K562 (cell line): ENCODE results near the gene SPAG16. TPM values are rescaled to one million over a fixed set of nuclear protein-coding genes. Genes with fewer than 3 reads are reported as not detected.

Experiments used
- ATAC-seq: fragments of 200-7000 bp; cut with Tn5 transposase; 3 replicates; pipeline ENCODE4 v1.9.1; 2020; ENCODE audit warnings: moderate library complexity
- BruUV-seq: library from RNA; stranded (reverse); fragments of 400-500 nt; replicated peaks from 2 replicates; lab custom pipeline; 2021; lab: Mats Ljungman, UMichigan
- CTCF ChIA-PET: fragments of 300-600 bp; formaldehyde crosslinking; extraction: SDS; loops from one replicate; lab custom pipeline; 2021; ENCODE audit warnings: low intra/inter-chr PET ratio; lab: Yijun Ruan, JAX
- POLR2A ChIA-PET: fragments of 300-600, 350-650 bp; sonication (Branson Sonifier 250); formaldehyde crosslinking; extraction: SDS; loops from one replicate; lab custom pipeline; 2021; ENCODE audit warnings: antibody characterized with exemption, inconsistent platforms; lab: Yijun Ruan, JAX
- DNase-seq, 4 experiments: peaks; one replicate each; pipeline versions ENCODE4 v3.0.0 to v3.0.0-alpha.2; 2011 to 2018; ENCODE audit warnings: low spot score in 3 of 4, mixed read lengths in 3 of 4; ENCODE audit errors: extremely low read depth in 1 of 4
- FAIRE-seq: peaks from 2 replicates; lab custom pipeline; 2011; peaks lifted over from hg19 to GRCh38; lab: Jason Lieb, UNC
- H2AFZ ChIP-seq: 2 replicates; pipeline ENCODE4 v1.6.0; 2011; ENCODE audit warnings: low read depth, low read length, control low read depth, inconsistent platforms
- H3K27ac ChIP-seq: fragments of 200-600 bp; 3 replicates; pipeline ENCODE4 v1.8.0; 2011; ENCODE audit warnings: low read depth, mild to moderate bottlenecking, control low read depth, inconsistent platforms, low read length, moderate library complexity, mixed read lengths; ENCODE audit errors: extremely low read depth
- H3K27me3 ChIP-seq, 2 experiments: fragments of 300-600 bp in 1 of 2; 2 replicates in 1 of 2; 3 replicates in 1 of 2; pipeline versions ENCODE4 v1.6.0 to v1.8.0; 2011; ENCODE audit warnings: inconsistent platforms in 2 of 2, low read length in 2 of 2, mild to moderate bottlenecking in 1 of 2, mixed read lengths in 1 of 2, moderate library complexity in 1 of 2; ENCODE audit not compliant: control insufficient read depth in 2 of 2, insufficient read depth in 2 of 2
- H3K36me3 ChIP-seq: fragments of 300-600 bp; 3 replicates; pipeline ENCODE4 v1.8.0; 2011; ENCODE audit warnings: mild to moderate bottlenecking, low read length, inconsistent platforms; ENCODE audit not compliant: control insufficient read depth, insufficient read depth
- H3K4me1 ChIP-seq, 2 experiments: fragments of 200-600 bp in 1 of 2; replicated peaks in 1 of 2; 2 replicates in 1 of 2; 3 replicates in 1 of 2; pipeline versions ENCODE4 v1.5.1 to v1.8.0; 2011; ENCODE audit warnings: inconsistent platforms in 2 of 2, low read length in 2 of 2, mild to moderate bottlenecking in 1 of 2, mixed read lengths in 1 of 2, moderate library complexity in 1 of 2; ENCODE audit not compliant: control insufficient read depth in 2 of 2, insufficient read depth in 2 of 2
- H3K4me2 ChIP-seq: 2 replicates; pipeline ENCODE4 v1.6.1; 2011; ENCODE audit warnings: low read length, control low read depth, inconsistent platforms, mixed read lengths; ENCODE audit not compliant: insufficient read depth
- H3K4me3 ChIP-seq: fragments of 200-600 bp; sonication (generic), shearing (Covaris generic); 2 replicates; pipeline ENCODE4 v1.5.1; 2016; ENCODE audit warnings: control low read depth, inconsistent platforms
- H3K79me2 ChIP-seq: fragments of 200-600 bp; 3 replicates; pipeline ENCODE4 v1.8.0; 2011; ENCODE audit warnings: low read length, inconsistent platforms; ENCODE audit not compliant: control insufficient read depth, insufficient read depth
- H3K9ac ChIP-seq, 2 experiments: 2 replicates each; pipeline versions ENCODE4 v1.6.0 to v1.6.1; 2011; ENCODE audit warnings: low read depth in 2 of 2, low read length in 2 of 2, control low read depth in 1 of 2, inconsistent platforms in 1 of 2, mild to moderate bottlenecking in 1 of 2, mixed read lengths in 1 of 2; ENCODE audit not compliant: insufficient read depth in 1 of 2
- H3K9me1 ChIP-seq: one replicate; pipeline ENCODE4 v1.6.0; 2011; ENCODE audit warnings: inconsistent platforms, mild to moderate bottlenecking, low read length, moderate library complexity; ENCODE audit not compliant: control insufficient read depth, insufficient read depth
- H3K9me3 ChIP-seq: replicated peaks from 2 replicates; pipeline ENCODE4 v1.5.1; 2011; ENCODE audit warnings: low read depth, low read length, inconsistent platforms; ENCODE audit not compliant: control insufficient read depth, insufficient read depth
- H4K20me1 ChIP-seq: replicated peaks from 2 replicates; pipeline ENCODE4 v1.6.1; 2011; ENCODE audit warnings: low read length, inconsistent platforms, mixed read lengths; ENCODE audit not compliant: control insufficient read depth, insufficient read depth
- BRF2 ChIP-seq: IDR thresholded peaks from 3 replicates; pipeline ENCODE4 v1.6.1; 2011; ENCODE audit warnings: borderline replicate concordance, mild to moderate bottlenecking; ENCODE audit not compliant: insufficient read length, insufficient read depth
- CREB3L1 ChIP-seq: fragments of 450-650 bp; IDR thresholded peaks from 2 replicates; pipeline ENCODE4 v1.6.1; 2014; ENCODE audit warnings: low read depth, mild to moderate bottlenecking, moderate library complexity, borderline replicate concordance
- FOXM1 ChIP-seq, 2 experiments: fragments of 450-650 bp in 1 of 2; sonication (generic) in 1 of 2; formaldehyde crosslinking in 1 of 2; IDR thresholded peaks; 2 replicates each; pipeline versions ENCODE4 v1.6.1 to v1.9.0; 2017 to 2022; ENCODE audit warnings: low read depth in 2 of 2, mild to moderate bottlenecking in 2 of 2, missing genetic modification reagents in 1 of 2, moderate library complexity in 1 of 2
- KDM4B ChIP-seq, 2 experiments: fragments of 450-650 bp in 1 of 2; sonication (generic) in 1 of 2; IDR thresholded peaks; 2 replicates each; pipeline ENCODE4 v1.6.1; 2016 to 2017; ENCODE audit warnings: borderline replicate concordance in 2 of 2, antibody characterized with exemption in 1 of 2, low read depth in 1 of 2, mild to moderate bottlenecking in 1 of 2
- KLF16 ChIP-seq: IDR thresholded peaks from 2 replicates; pipeline ENCODE4 v1.6.1; 2016; ENCODE audit warnings: antibody characterized with exemption
- NCOR1 ChIP-seq: fragments of 450-650 bp; IDR thresholded peaks from 2 replicates; pipeline ENCODE4 v1.6.1; 2016; ENCODE audit warnings: mild to moderate bottlenecking, moderate library complexity
- SETDB1 ChIP-seq: IDR thresholded peaks from one replicate; pipeline ENCODE4 v1.6.1; 2012; ENCODE audit warnings: low read length, control low read depth, inconsistent platforms
- THAP7 ChIP-seq: fragments of 250-450 bp; sonication (Bioruptor Pico); IDR thresholded peaks from 2 replicates; pipeline ENCODE4 v1.5.0; 2021
- THRAP3 ChIP-seq: fragments of 450-650 bp; IDR thresholded peaks from 2 replicates; pipeline ENCODE4 v1.6.1; 2016; ENCODE audit warnings: mild to moderate bottlenecking, inconsistent platforms, borderline replicate concordance
- WGBS: fragments of 100-300 bp; shearing (Covaris generic); methylation state at CpG from one replicate; pipeline ENCODE4 v1.1.6; 2016; ENCODE audit warnings: low coverage, mixed read lengths; ENCODE audit not compliant: insufficient coverage; ENCODE audit errors: missing lambda C conversion rate; 5-methylcytosine and 5-hydroxymethylcytosine counted together
- in situ Hi-C: fragments of 300-500 bp; cut with MboI; formaldehyde crosslinking; loops from 4 replicates; pipeline ENCODE4 v1.15.0; 2018; ENCODE audit warnings: inconsistent platforms, mixed read lengths
- intact Hi-C: fragments of 100-400 bp; cut with micrococcal nuclease; formaldehyde crosslinking; loops from 2 replicates; pipeline ENCODE4 v1.14.2; 2022
- polyA plus RNA-seq, 8 experiments: library from polyadenylated mRNA; depleted of rRNA in 4 of 8; stranded (reverse) in 5 of 8; unstranded in 3 of 8; fragments of >200 nt; fragmentation: Nextera tagmentation in 2 of 8; fragmentation: Illumina TruSeq in 1 of 8; extraction: Ambion mirVana in 2 of 8; extraction: Trizol in 1 of 8; gene quantifications; 2 replicates each; pipeline versions ENCODE4 v1.2.1 to v1.2.3, GENCODE V29; 2011 to 2014; ENCODE audit warnings: inconsistent platforms in 1 of 8, missing spikeins in 1 of 8
- total RNA-seq, 7 experiments: library from RNA; depleted of rRNA in 6 of 7; stranded (reverse); fragments of >200 nt in 6 of 7; fragmentation: Illumina TruSeq in 2 of 7; extraction: Trizol in 2 of 7; gene quantifications; 2 replicates each; pipeline versions ENCODE4 v1.2.1 to v1.2.3, GENCODE V29; 2011 to 2021; ENCODE audit warnings: low replicate concordance in 1 of 7

The SPAG16 gene
- total and polyA plus RNA-seq, 9 of the 15 experiments (the other 6 are each of a cell fraction or from before 2014, with no cell fraction given), result 0.98 to 5.9 (median 3.5) TPM

- in situ Hi-C loops (no loop called here), intact Hi-C loops (no loop called here)
- no peak overlapping the region for H3K4me3 ChIP-seq
- H3K27me3 ChIP-seq, result no peaks in the 10 kb centered on the region
- H3K4me2 ChIP-seq, result no peak overlapping the region
- H4K20me1 ChIP-seq, result no peaks in the 10 kb centered on the region
- no TSS peak for BruUV-seq
- H3K9me1 ChIP-seq, result no peaks in the 10 kb centered on the region
- H3K9me3 ChIP-seq, result no peaks in the 10 kb centered on the region; the same call in 1 of the 2 replicates
- FAIRE-seq, result no peak
- WGBS, result 0% methylated on average over 2 of the region's 4 CpGs
- no peak overlapping the region for H3K9ac ChIP-seq
- POLR2A ChIA-PET, result no interaction called here
- no peak for TF ChIP-seq SETDB1
- no peak for TF ChIP-seq KDM4B (IDR thresholded peaks at IDR 0.05; ENCODE audit: borderline replicate concordance in 2 of 2, low read depth in 1 of 2)
- no peak for TF ChIP-seq CREB3L1
- no peak for TF ChIP-seq THAP7
- no peak for TF ChIP-seq THRAP3
- TF ChIP-seq BRF2, result no peak
- no peak for TF ChIP-seq FOXM1 (IDR thresholded peaks at IDR 0.05; ENCODE audit: low read depth)
- no peak for TF ChIP-seq FOXM1 (CRISPR knock-in tag; IDR thresholded peaks at IDR 0.05; ENCODE audit: low read depth)
- no peak for TF ChIP-seq KLF16
- no peak for TF ChIP-seq NCOR1
- no peak for DNase-seq
- CTCF ChIA-PET, result no interaction called here
- no peak overlapping the region for H2AFZ ChIP-seq
- no peak overlapping the region for H3K27ac ChIP-seq
- no peaks in the 10 kb centered on the region for H3K4me1 ChIP-seq
- no peaks in the 10 kb centered on the region for H3K36me3 ChIP-seq
- no peaks in the 10 kb centered on the region for H3K79me2 ChIP-seq
- no peak for ATAC-seq
Observed at GRCh38 chr2:213848631-213849030, 564.4 kb downstream of the SPAG16 start.
